K562 (cell line): ENCODE data around the gene NUP43. TPM values are rescaled to one million over a fixed set of nuclear protein-coding genes. Genes with fewer than 3 reads are reported as not detected.

Source experiments
- polyA plus RNA-seq, 8 experiments: library from polyadenylated mRNA; depleted of rRNA in 4 of 8; stranded (reverse) in 5 of 8; unstranded in 3 of 8; fragments of >200 nt; fragmentation: Nextera tagmentation in 2 of 8; fragmentation: Illumina TruSeq in 1 of 8; extraction: Ambion mirVana in 2 of 8; extraction: Trizol in 1 of 8; gene quantifications; 2 replicates each; pipeline versions ENCODE4 v1.2.1 to v1.2.3, GENCODE V29; 2011 to 2014; ENCODE audit warnings: inconsistent platforms in 1 of 8, missing spikeins in 1 of 8
- total RNA-seq, 7 experiments: library from RNA; depleted of rRNA in 6 of 7; stranded (reverse); fragments of >200 nt in 6 of 7; fragmentation: Illumina TruSeq in 2 of 7; extraction: Trizol in 2 of 7; gene quantifications; 2 replicates each; pipeline versions ENCODE4 v1.2.1 to v1.2.3, GENCODE V29; 2011 to 2021; ENCODE audit warnings: low replicate concordance in 1 of 7

Gene NUP43
- total and polyA plus RNA-seq, 9 of the 15 experiments (the other 6 are each of a cell fraction or from before 2014, with no cell fraction given) = 28.9 to 136 (median 67.4) TPM

Other genes with a start within 250 kb of the NUP43 start
Only the 7 nearest of the 10 such genes appear.
- 11.4 and 15.4 TPM in 2 replicates for gene GINM1, start 180.2 kb downstream of the NUP43 start, total RNA-seq (2014; rRNA removed)
- gene GINM1, start 180.2 kb downstream of the NUP43 start, total RNA-seq (2014; rRNA removed; fragmentation: Illumina TruSeq; extraction: Trizol) = 19.3 and 23.8 TPM in 2 replicates
- 16.2 and 16.5 TPM in 2 replicates for gene GINM1, start 180.2 kb downstream of the NUP43 start, total RNA-seq (2015; rRNA removed; fragmentation: Illumina TruSeq; extraction: Trizol)
- gene GINM1, start 180.2 kb downstream of the NUP43 start, total RNA-seq (2021) = 13.9 and 15.7 TPM in 2 replicates
- 11.6 and 14.2 TPM in 2 replicates for gene GINM1, start 180.2 kb downstream of the NUP43 start, polyA plus RNA-seq (2011; rRNA removed)
- gene GINM1, start 180.2 kb downstream of the NUP43 start, polyA plus RNA-seq (2014; fragmentation: Illumina TruSeq; extraction: Trizol) = 15.2 and 15.4 TPM in 2 replicates
- 1 to 10 TPM; 5.0 to 6.1 TPM for gene GINM1, start 180.2 kb downstream of the NUP43 start, polyA plus RNA-seq (2014; fragmentation: Nextera tagmentation; extraction: Ambion mirVana)
- 12.9 and 13.0 TPM in 2 replicates for gene GINM1, start 180.2 kb downstream of the NUP43 start, polyA plus RNA-seq (2014; rRNA removed)
- gene KATNA1, start 97.8 kb downstream of the NUP43 start, total RNA-seq (2014; rRNA removed) = 41.1 and 45.0 TPM in 2 replicates
- 53.5 and 63.0 TPM in 2 replicates for gene KATNA1, start 97.8 kb downstream of the NUP43 start, total RNA-seq (2014; rRNA removed; fragmentation: Illumina TruSeq; extraction: Trizol)
- 40.6 and 44.5 TPM in 2 replicates for gene KATNA1, start 97.8 kb downstream of the NUP43 start, total RNA-seq (2015; rRNA removed; fragmentation: Illumina TruSeq; extraction: Trizol)
- gene KATNA1, start 97.8 kb downstream of the NUP43 start, total RNA-seq (2021) = 33.9 and 34.6 TPM in 2 replicates
- 58.1 and 76.9 TPM in 2 replicates for gene KATNA1, start 97.8 kb downstream of the NUP43 start, polyA plus RNA-seq (2011; rRNA removed)
- 55.0 and 56.7 TPM in 2 replicates for gene KATNA1, start 97.8 kb downstream of the NUP43 start, polyA plus RNA-seq (2014; fragmentation: Illumina TruSeq; extraction: Trizol)
- gene KATNA1, start 97.8 kb downstream of the NUP43 start, polyA plus RNA-seq (2014; fragmentation: Nextera tagmentation; extraction: Ambion mirVana) = 10 to 100 TPM; 22.5 to 33.3 TPM
- gene KATNA1, start 97.8 kb downstream of the NUP43 start, polyA plus RNA-seq (2014; rRNA removed) = 41.8 and 47.5 TPM in 2 replicates
- 14.0 and 22.5 TPM in 2 replicates for gene LATS1, start 28.4 kb downstream of the NUP43 start, total RNA-seq (2014; rRNA removed)
- gene LATS1, start 28.4 kb downstream of the NUP43 start, total RNA-seq (2014; rRNA removed; fragmentation: Illumina TruSeq; extraction: Trizol) = 28.4 and 32.1 TPM in 2 replicates
- 26.5 and 26.6 TPM in 2 replicates for gene LATS1, start 28.4 kb downstream of the NUP43 start, total RNA-seq (2015; rRNA removed; fragmentation: Illumina TruSeq; extraction: Trizol)
- gene LATS1, start 28.4 kb downstream of the NUP43 start, total RNA-seq (2021) = 33.2 and 36.3 TPM in 2 replicates
- gene LATS1, start 28.4 kb downstream of the NUP43 start, polyA plus RNA-seq (2011; rRNA removed) = 18.4 and 24.0 TPM in 2 replicates
- 28.7 and 29.1 TPM in 2 replicates for gene LATS1, start 28.4 kb downstream of the NUP43 start, polyA plus RNA-seq (2014; fragmentation: Illumina TruSeq; extraction: Trizol)
- gene LATS1, start 28.4 kb downstream of the NUP43 start, polyA plus RNA-seq (2014; fragmentation: Nextera tagmentation; extraction: Ambion mirVana) = 1 to 10 TPM; 5.0 to 5.6 TPM
- gene LATS1, start 28.4 kb downstream of the NUP43 start, polyA plus RNA-seq (2014; rRNA removed) = 11.9 and 13.2 TPM in 2 replicates
- 302 and 327 TPM in 2 replicates for gene PCMT1, start 3.2 kb upstream of the NUP43 start, total RNA-seq (2014; rRNA removed)
- 235 and 246 TPM in 2 replicates for gene PCMT1, start 3.2 kb upstream of the NUP43 start, total RNA-seq (2014; rRNA removed; fragmentation: Illumina TruSeq; extraction: Trizol)
- 215 and 217 TPM in 2 replicates for gene PCMT1, start 3.2 kb upstream of the NUP43 start, total RNA-seq (2015; rRNA removed; fragmentation: Illumina TruSeq; extraction: Trizol)
- gene PCMT1, start 3.2 kb upstream of the NUP43 start, total RNA-seq (2021) = 231 and 238 TPM in 2 replicates
- 307 and 425 TPM in 2 replicates for gene PCMT1, start 3.2 kb upstream of the NUP43 start, polyA plus RNA-seq (2011; rRNA removed)
- 303 and 361 TPM in 2 replicates for gene PCMT1, start 3.2 kb upstream of the NUP43 start, polyA plus RNA-seq (2014; fragmentation: Illumina TruSeq; extraction: Trizol)
- 100 to 1,000 TPM; 536 to 541 TPM for gene PCMT1, start 3.2 kb upstream of the NUP43 start, polyA plus RNA-seq (2014; fragmentation: Nextera tagmentation; extraction: Ambion mirVana)
- 411 and 464 TPM in 2 replicates for gene PCMT1, start 3.2 kb upstream of the NUP43 start, polyA plus RNA-seq (2014; rRNA removed)
- 2.2 and 4.6 TPM in 2 replicates for gene LRP11, start 117.8 kb upstream of the NUP43 start, total RNA-seq (2014; rRNA removed)
- 2.7 and 3.5 TPM in 2 replicates for gene LRP11, start 117.8 kb upstream of the NUP43 start, total RNA-seq (2014; rRNA removed; fragmentation: Illumina TruSeq; extraction: Trizol)
- gene LRP11, start 117.8 kb upstream of the NUP43 start, total RNA-seq (2015; rRNA removed; fragmentation: Illumina TruSeq; extraction: Trizol) = 2.4 and 2.6 TPM in 2 replicates
- gene LRP11, start 117.8 kb upstream of the NUP43 start, total RNA-seq (2021) = 2.9 and 3.6 TPM in 2 replicates
- gene LRP11, start 117.8 kb upstream of the NUP43 start, polyA plus RNA-seq (2011; rRNA removed) = 2.6 and 8.2 TPM in 2 replicates
- gene LRP11, start 117.8 kb upstream of the NUP43 start, polyA plus RNA-seq (2014; fragmentation: Illumina TruSeq; extraction: Trizol) = 1.8 and 3.4 TPM in 2 replicates
- under 1 TPM; 0.51 to 0.94 TPM for gene LRP11, start 117.8 kb upstream of the NUP43 start, polyA plus RNA-seq (2014; fragmentation: Nextera tagmentation; extraction: Ambion mirVana)
- gene LRP11, start 117.8 kb upstream of the NUP43 start, polyA plus RNA-seq (2014; rRNA removed) = 2.0 and 2.1 TPM in 2 replicates
- gene RAET1E, start 151.6 kb upstream of the NUP43 start, total RNA-seq (2014; rRNA removed) = not detected in 2 replicates
- gene RAET1E, start 151.6 kb upstream of the NUP43 start, total RNA-seq (2014; rRNA removed; fragmentation: Illumina TruSeq; extraction: Trizol) = not detected in 2 replicates
- gene RAET1E, start 151.6 kb upstream of the NUP43 start, total RNA-seq (2015; rRNA removed; fragmentation: Illumina TruSeq; extraction: Trizol) = not detected in 2 replicates
- gene RAET1E, start 151.6 kb upstream of the NUP43 start, total RNA-seq (2021) = not detected in 2 replicates
- not detected in 2 replicates for gene RAET1E, start 151.6 kb upstream of the NUP43 start, polyA plus RNA-seq (2011; rRNA removed)
- gene RAET1E, start 151.6 kb upstream of the NUP43 start, polyA plus RNA-seq (2014; fragmentation: Illumina TruSeq; extraction: Trizol) = not detected in 2 replicates
- gene RAET1E, start 151.6 kb upstream of the NUP43 start, polyA plus RNA-seq (2014; fragmentation: Nextera tagmentation; extraction: Ambion mirVana) = not detected
- not detected in 2 replicates for gene RAET1E, start 151.6 kb upstream of the NUP43 start, polyA plus RNA-seq (2014; rRNA removed)
- not detected in 2 replicates for gene RAET1G, start 176.6 kb upstream of the NUP43 start, total RNA-seq (2014; rRNA removed)
- not detected in 2 replicates for gene RAET1G, start 176.6 kb upstream of the NUP43 start, total RNA-seq (2014; rRNA removed; fragmentation: Illumina TruSeq; extraction: Trizol)
- not detected in 2 replicates for gene RAET1G, start 176.6 kb upstream of the NUP43 start, total RNA-seq (2015; rRNA removed; fragmentation: Illumina TruSeq; extraction: Trizol)
- not detected in 2 replicates for gene RAET1G, start 176.6 kb upstream of the NUP43 start, total RNA-seq (2021)
- 0.11 TPM in 1 of 2 replicates, not detected in the other for gene RAET1G, start 176.6 kb upstream of the NUP43 start, polyA plus RNA-seq (2011; rRNA removed)
- not detected in 2 replicates for gene RAET1G, start 176.6 kb upstream of the NUP43 start, polyA plus RNA-seq (2014; fragmentation: Illumina TruSeq; extraction: Trizol)
- gene RAET1G, start 176.6 kb upstream of the NUP43 start, polyA plus RNA-seq (2014; fragmentation: Nextera tagmentation; extraction: Ambion mirVana) = not detected
- not detected in 2 replicates for gene RAET1G, start 176.6 kb upstream of the NUP43 start, polyA plus RNA-seq (2014; rRNA removed)